ENCODE results near the gene UFD1.

GRCh38 chr22:19478045-19478900, 720 bp downstream of the UFD1 start:
- TF ChIP-seq, protein P1, sequence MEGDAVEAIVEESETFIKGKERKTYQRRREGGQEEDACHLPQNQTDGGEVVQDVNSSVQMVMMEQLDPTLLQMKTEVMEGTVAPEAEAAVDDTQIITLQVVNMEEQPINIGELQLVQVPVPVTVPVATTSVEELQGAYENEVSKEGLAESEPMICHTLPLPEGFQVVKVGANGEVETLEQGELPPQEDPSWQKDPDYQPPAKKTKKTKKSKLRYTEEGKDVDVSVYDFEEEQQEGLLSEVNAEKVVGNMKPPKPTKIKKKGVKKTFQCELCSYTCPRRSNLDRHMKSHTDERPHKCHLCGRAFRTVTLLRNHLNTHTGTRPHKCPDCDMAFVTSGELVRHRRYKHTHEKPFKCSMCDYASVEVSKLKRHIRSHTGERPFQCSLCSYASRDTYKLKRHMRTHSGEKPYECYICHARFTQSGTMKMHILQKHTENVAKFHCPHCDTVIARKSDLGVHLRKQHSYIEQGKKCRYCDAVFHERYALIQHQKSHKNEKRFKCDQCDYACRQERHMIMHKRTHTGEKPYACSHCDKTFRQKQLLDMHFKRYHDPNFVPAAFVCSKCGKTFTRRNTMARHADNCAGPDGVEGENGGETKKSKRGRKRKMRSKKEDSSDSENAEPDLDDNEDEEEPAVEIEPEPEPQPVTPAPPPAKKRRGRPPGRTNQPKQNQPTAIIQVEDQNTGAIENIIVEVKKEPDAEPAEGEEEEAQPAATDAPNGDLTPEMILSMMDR (IDR thresholded peaks at IDR 0.05; ENCODE audit: poor library complexity): no peak
- TF ChIP-seq EZH2 (IDR thresholded peaks at IDR 0.05; ENCODE audit: borderline replicate concordance): no peak
- no peak for TF ChIP-seq EZH2phosphoT487 (IDR thresholded peaks at IDR 0.05; ENCODE audit: low read depth, severe bottlenecking, unreplicated experiment)
